Sciatic nerve (tissue), 2 donors: ENCODE results near the gene WWOX. TPM values are rescaled to one million over a fixed set of nuclear protein-coding genes. Genes with fewer than 3 reads are reported as not detected.

Experiments used
- ATAC-seq: fragments of 200-7000 bp; cut with Tn5 transposase; one replicate; pipeline ENCODE4 v1.9.1; 2020; ENCODE audit warnings: mild to moderate bottlenecking, moderate library complexity
- DNase-seq: peaks from one replicate; pipeline ENCODE4 v3.0.0-alpha.2; 2020; ENCODE audit warnings: low spot score
- intact Hi-C: fragments of 100-400 bp; cut with DNase I; formaldehyde crosslinking; loops from one replicate; pipeline ENCODE4 v1.14.2; 2022
- total RNA-seq: library from RNA; stranded (reverse); fragmentation: NEBNext Ultra II Directional; extraction: Animal tissue kit (Norgen Biotek cat#: 25700); gene quantifications from one replicate; pipeline ENCODE4 v1.2.1, GENCODE V29; 2021
- donor health status: DM: no; HTN: no; CAD: no.
- donor health status: DM: no; HTN: no; CAD: no.

Gene WWOX
- total RNA-seq, 1 donor from 2014 or later, result 30.7 TPM

GRCh38 chr16:78364556-78364880, 265.1 kb downstream of the WWOX start:
- ATAC-seq (no peak), DNase-seq (no peak)
- intact Hi-C loops, result no loop called here

- intact Hi-C loops, result no loop called here
- DNase-seq (no peak), ATAC-seq (no peak)
These were observed 265.9 kb downstream of the WWOX start for GRCh38 chr16:78365366-78365765.

GRCh38 chr16:78368121-78369102, 269.0 kb downstream of the WWOX start:
- intact Hi-C loops, result no loop called here
- ATAC-seq (no peak), DNase-seq (no peak)

GRCh38 chr16:78372277-78372676, 272.8 kb downstream of the WWOX start:
- DNase-seq (no peak), ATAC-seq (no peak)
- intact Hi-C loops, result no loop called here

GRCh38 chr16:78375055-78375679, 275.7 kb downstream of the WWOX start:
- no peak for ATAC-seq
- DNase-seq, result no peak
- intact Hi-C loops, result no loop called here

GRCh38 chr16:78376452-78376851, 277.0 kb downstream of the WWOX start:
- DNase-seq (no peak), ATAC-seq (no peak)
- intact Hi-C loops, result no loop called here

GRCh38 chr16:78377312-78377711, 277.9 kb downstream of the WWOX start:
- intact Hi-C loops, result no loop called here
- ATAC-seq, result no peak
- no peak for DNase-seq

- ATAC-seq, result no peak
- no peak for DNase-seq
- intact Hi-C loops, result no loop called here
These were observed 281.6 kb downstream of the WWOX start for GRCh38 chr16:78381060-78381459.

- ATAC-seq (no peak), DNase-seq (no peak)
- intact Hi-C loops, result no loop called here
These were observed 283.7 kb downstream of the WWOX start for GRCh38 chr16:78383118-78383517.

GRCh38 chr16:78385086-78385805, 285.8 kb downstream of the WWOX start:
- no peak for DNase-seq
- intact Hi-C loops, result no loop called here
- no peak for ATAC-seq

GRCh38 chr16:78386557-78387324, 287.3 kb downstream of the WWOX start:
- no peak for ATAC-seq
- intact Hi-C loops, result no loop called here
- no peak for DNase-seq

- intact Hi-C loops, result no loop called here
- no peak for DNase-seq
- ATAC-seq, result no peak
These were observed 289.6 kb downstream of the WWOX start for GRCh38 chr16:78389009-78389498.

- DNase-seq (no peak), ATAC-seq (peak; percentile 83)
- intact Hi-C loops, result no loop called here
These were observed 290.6 kb downstream of the WWOX start for GRCh38 chr16:78390092-78390491.

- intact Hi-C loops, result no loop called here
- DNase-seq (no peak), ATAC-seq (no peak)
These were observed 291.3 kb downstream of the WWOX start for GRCh38 chr16:78390508-78391324.

- no peak for DNase-seq
- intact Hi-C loops, result no loop called here
- ATAC-seq, result peak; percentile 77
These were observed 293.2 kb downstream of the WWOX start for GRCh38 chr16:78392585-78393195.

GRCh38 chr16:78395035-78395434, 295.6 kb downstream of the WWOX start:
- no peak for ATAC-seq
- no peak for DNase-seq
- intact Hi-C loops, result no loop called here

GRCh38 chr16:78396046-78396445, 296.6 kb downstream of the WWOX start:
- no peak for ATAC-seq
- intact Hi-C loops, result no loop called here

GRCh38 chr16:78396673-78397072, 297.2 kb downstream of the WWOX start:
- ATAC-seq (no peak), DNase-seq (no peak)
- intact Hi-C loops, result no loop called here

More at GRCh38 chr16:78396046-78396445, 296.6 kb downstream of the WWOX start:
- no peak for DNase-seq
